Skeletal muscle cell (primary cell): ENCODE data around the gene SC5D.

Source experiments
- DNase-seq: peaks from one replicate; pipeline ENCODE4 v3.0.0-alpha.2; 2010; ENCODE audit warnings: low read depth
- H3K4me3 ChIP-seq: 2 replicates; pipeline ENCODE4 v1.5.1; 2011; ENCODE audit warnings: low read depth, mild to moderate bottlenecking, control low read depth, low read length, moderate library complexity

The SC5D gene

GRCh38 chr11:121323046-121323607 lies 30.6 kb downstream of the SC5D start:
- no peak overlapping the region for H3K4me3 ChIP-seq
- DNase-seq, result no peak

- DNase-seq, result no peak
- H3K4me3 ChIP-seq, result no peak overlapping the region
Observed at GRCh38 chr11:121326230-121326629, 33.7 kb downstream of the SC5D start.

GRCh38 chr11:121327553-121327952 lies 35.0 kb downstream of the SC5D start:
- DNase-seq, result no peak
- H3K4me3 ChIP-seq, result no peak overlapping the region

GRCh38 chr11:121328176-121328966 lies 35.8 kb downstream of the SC5D start:
- DNase-seq, result no peak
- no peak overlapping the region for H3K4me3 ChIP-seq

- no peak for DNase-seq
- H3K4me3 ChIP-seq, result no peak overlapping the region
Observed at GRCh38 chr11:121328967-121329679, 36.6 kb downstream of the SC5D start.

- no peak for DNase-seq
- H3K4me3 ChIP-seq, result no peak overlapping the region
Observed at GRCh38 chr11:121329781-121330395, 37.3 kb downstream of the SC5D start.

GRCh38 chr11:121330614-121331435 lies 38.3 kb downstream of the SC5D start:
- DNase-seq, result no peak
- H3K4me3 ChIP-seq, result no peak overlapping the region

- H3K4me3 ChIP-seq, result no peak overlapping the region
- no peak for DNase-seq
Observed at GRCh38 chr11:121334973-121335710, 42.6 kb downstream of the SC5D start.

GRCh38 chr11:121336279-121336937 lies 43.8 kb downstream of the SC5D start:
- H3K4me3 ChIP-seq, result no peak overlapping the region
- DNase-seq, result no peak

- no peak for DNase-seq
- no peak overlapping the region for H3K4me3 ChIP-seq
Observed at GRCh38 chr11:121337078-121337477, 44.5 kb downstream of the SC5D start.

- no peak overlapping the region for H3K4me3 ChIP-seq
- no peak for DNase-seq
Observed at GRCh38 chr11:121337740-121338272, 45.2 kb downstream of the SC5D start.

GRCh38 chr11:121338536-121338935 lies 46.0 kb downstream of the SC5D start:
- no peak for DNase-seq
- no peak overlapping the region for H3K4me3 ChIP-seq

GRCh38 chr11:121340032-121340580 lies 47.5 kb downstream of the SC5D start:
- H3K4me3 ChIP-seq, result no peak overlapping the region
- no peak for DNase-seq

GRCh38 chr11:121341609-121342008 lies 49.0 kb downstream of the SC5D start:
- no peak overlapping the region for H3K4me3 ChIP-seq
- DNase-seq, result no peak

GRCh38 chr11:121344824-121345223 lies 52.3 kb downstream of the SC5D start:
- no peak for DNase-seq

GRCh38 chr11:121347094-121347493 lies 54.5 kb downstream of the SC5D start:
- no peak overlapping the region for H3K4me3 ChIP-seq
- no peak for DNase-seq

More at GRCh38 chr11:121344824-121345223, 52.3 kb downstream of the SC5D start:
- no peak overlapping the region for H3K4me3 ChIP-seq

- DNase-seq, result no peak
- H3K4me3 ChIP-seq, result no peak overlapping the region
Observed at GRCh38 chr11:121347813-121348212, 55.2 kb downstream of the SC5D start.
